PC-9 (cell line): ENCODE results near the gene SOX1. TPM values are rescaled to one million over a fixed set of nuclear protein-coding genes. Genes with fewer than 3 reads are reported as not detected.

Experiments used
- BruUV-seq: library from RNA; stranded (reverse); fragments of 400-500 nt; replicated peaks from 2 replicates; lab custom pipeline; 2021; lab: Mats Ljungman, UMichigan
- CTCF ChIA-PET: fragments of 300-600 bp; sonication (Branson Sonifier 250); formaldehyde crosslinking; loops from one replicate; lab custom pipeline; 2022; ENCODE audit warnings: antibody characterized with exemption; lab: Charles Lee
- POLR2A ChIA-PET: fragments of 300-600 bp; sonication (Branson Sonifier 250); formaldehyde crosslinking; loops from one replicate; lab custom pipeline; 2022; ENCODE audit warnings: antibody characterized with exemption; ENCODE audit not compliant: unreplicated experiment; lab: Charles Lee
- DNase-seq, 2 experiments: peaks; one replicate each; pipeline versions ENCODE4 v3.0.0 to v3.0.0-alpha.2; 2015 to 2022; ENCODE audit warnings: mixed read lengths in 1 of 2
- H2AFZ ChIP-seq: fragments of 200-600 bp; sonication (generic); 2 replicates; pipeline ENCODE4 v1.8.1; 2017; ENCODE audit warnings: antibody characterized with exemption
- H3F3A ChIP-seq: fragments of 200-600 bp; sonication (generic); 2 replicates; pipeline ENCODE4 v1.8.1; 2017; ENCODE audit warnings: antibody characterized with exemption, mild to moderate bottlenecking, low read depth; ENCODE audit not compliant: insufficient read depth
- H3K27ac ChIP-seq: fragments of 200-600 bp; sonication (generic); 2 replicates; pipeline ENCODE4 v1.6.1; 2016; ENCODE audit warnings: mixed run types
- H3K27me3 ChIP-seq: fragments of 200-600 bp; sonication (generic); 2 replicates; pipeline ENCODE4 v1.6.1; 2016; ENCODE audit warnings: low read depth, mixed run types; ENCODE audit not compliant: insufficient read depth
- H3K36me3 ChIP-seq: fragments of 200-600 bp; sonication (generic); 2 replicates; pipeline ENCODE4 v1.6.1; 2016; ENCODE audit warnings: low read depth, mixed run types
- H3K4me1 ChIP-seq: fragments of 200-600 bp; sonication (generic); replicated peaks from 2 replicates; pipeline ENCODE4 v1.6.1; 2016; ENCODE audit warnings: mixed run types; ENCODE audit not compliant: insufficient read depth
- H3K4me2 ChIP-seq: fragments of 200-600 bp; sonication (generic); 2 replicates; pipeline ENCODE4 v1.6.1; 2017; ENCODE audit warnings: mixed run types
- H3K4me3 ChIP-seq: fragments of 200-600 bp; sonication (generic); 2 replicates; pipeline ENCODE4 v1.6.1; 2016; ENCODE audit warnings: mixed run types
- H3K79me2 ChIP-seq: fragments of 200-600 bp; sonication (generic); 2 replicates; pipeline ENCODE4 v1.6.1; 2017; ENCODE audit warnings: low read depth, mixed run types
- H3K9me2 ChIP-seq: fragments of 200-600 bp; sonication (generic); 2 replicates; pipeline ENCODE4 v1.8.1; 2017; ENCODE audit warnings: mild to moderate bottlenecking; ENCODE audit not compliant: insufficient read depth
- H3K9me3 ChIP-seq: fragments of 200-600 bp; sonication (generic); 2 replicates; pipeline ENCODE4 v1.8.1; 2016; ENCODE audit warnings: low read depth; ENCODE audit not compliant: insufficient read depth
- H4K20me1 ChIP-seq: fragments of 200-600 bp; sonication (generic); 2 replicates; pipeline ENCODE4 v1.8.1; 2017; ENCODE audit not compliant: insufficient read depth
- CTCF ChIP-seq: fragments of 200-600 bp; sonication (generic); conservative IDR thresholded peaks from 2 replicates; pipeline ENCODE4 v1.6.1; 2017; ENCODE audit warnings: mixed run types, antibody characterized with exemption, mild to moderate bottlenecking, moderate library complexity
- EZH2 ChIP-seq: fragments of 200-600 bp; sonication (generic); IDR thresholded peaks from 2 replicates; pipeline ENCODE4 v1.8.0; 2017; ENCODE audit warnings: antibody characterized with exemption, low read depth
- intact Hi-C: fragments of 100-400 bp; cut with micrococcal nuclease; formaldehyde crosslinking; loops from one replicate; pipeline ENCODE4 v1.10.0; 2022; ENCODE audit not compliant: unreplicated experiment
- total RNA-seq: library from RNA; stranded (reverse); gene quantifications from 2 replicates; pipeline ENCODE4 v1.2.3, GENCODE V29; 2021

Gene SOX1
- total RNA-seq, 1 experiment from 2014 or later = not detected

- no peak for TF ChIP-seq EZH2
- TF ChIP-seq CTCF = no peak
- ChIA-PET CTCF (no interaction called here), POLR2A (no interaction called here)
- Histone ChIP-seq H3K9me2 (no peaks in the 10 kb centered on the region; the same call in 1 of the 2 replicates), H4K20me1 (no peaks in the 10 kb centered on the region), H3K36me3 (no peaks in the 10 kb centered on the region), H3K4me1 (no peaks in the 10 kb centered on the region), H3K4me3 (no peak overlapping the region), H3K9me3 (peaks cover 3% of the 10 kb centered on the region; the same call in 1 of the 2 replicates), H2AFZ (no peak overlapping the region), H3K4me2 (no peak overlapping the region), H3K27ac (no peak overlapping the region), H3K27me3 (peaks cover 36% of the 10 kb centered on the region), H3K79me2 (no peaks in the 10 kb centered on the region), H3F3A (no peaks in the 10 kb centered on the region)
- intact Hi-C loops = no loop called here
- no TSS peak for BruUV-seq
- no peak for DNase-seq
Observed at GRCh38 chr13:112071102-112071722, 4.3 kb downstream of the SOX1 start.

- no peaks in the 10 kb centered on the region; the same call in 1 of the 2 replicates for H3K9me2 ChIP-seq
- TF ChIP-seq EZH2 (no peak), CTCF (no peak)
- intact Hi-C loops = no loop called here
- no peaks in the 10 kb centered on the region for H3K4me1 ChIP-seq
- no peaks in the 10 kb centered on the region for H3F3A ChIP-seq
- H2AFZ ChIP-seq = no peak overlapping the region
- H3K79me2 ChIP-seq = no peaks in the 10 kb centered on the region
- H4K20me1 ChIP-seq = no peaks in the 10 kb centered on the region
- H3K27me3 ChIP-seq = peaks cover 36% of the 10 kb centered on the region
- DNase-seq = no peak
- POLR2A ChIA-PET = no interaction called here
- no peak overlapping the region for H3K27ac ChIP-seq
- H3K4me3 ChIP-seq = no peak overlapping the region
- no peaks in the 10 kb centered on the region for H3K36me3 ChIP-seq
- H3K9me3 ChIP-seq = peaks cover 3% of the 10 kb centered on the region; the same call in 1 of the 2 replicates
- no TSS peak for BruUV-seq
- H3K4me2 ChIP-seq = no peak overlapping the region
- CTCF ChIA-PET = no interaction called here
Observed at GRCh38 chr13:112071723-112072533, 5.0 kb downstream of the SOX1 start.

GRCh38 chr13:112072534-112073244 is 5.7 kb downstream of the SOX1 start:
- peaks cover 3% of the 10 kb centered on the region; the same call in 1 of the 2 replicates for H3K9me3 ChIP-seq
- no peaks in the 10 kb centered on the region for H3K36me3 ChIP-seq
- no peak for DNase-seq
- intact Hi-C loops = no loop called here
- H3K4me2 ChIP-seq = no peak overlapping the region
- CTCF ChIA-PET = no interaction called here
- TF ChIP-seq CTCF = no peak
- TF ChIP-seq EZH2 = no peak
- H3K27ac ChIP-seq = no peak overlapping the region
- no peaks in the 10 kb centered on the region for H3F3A ChIP-seq
- no peaks in the 10 kb centered on the region for H3K79me2 ChIP-seq
- no peaks in the 10 kb centered on the region for H3K4me1 ChIP-seq
- H2AFZ ChIP-seq = no peak overlapping the region
- no peak overlapping the region for H3K4me3 ChIP-seq
- 0 out of 2 replicates have a peak, but pooled peaks cover under 1% of the 10 kb centered on the region for H4K20me1 ChIP-seq
- peaks cover 40% of the 10 kb centered on the region for H3K27me3 ChIP-seq
- no peaks in the 10 kb centered on the region; the same call in 1 of the 2 replicates for H3K9me2 ChIP-seq
- POLR2A ChIA-PET = no interaction called here
- BruUV-seq = no TSS peak
